Activated CD4-positive, alpha-beta T cell treated with anti-CD3 and anti-CD28 coated beads, Interleukin-2, amount 50 U/mL, for 48 hours (primary cell): Measurements from ENCODE around the gene GPBAR1.

ENCODE experiments used
- DNase-seq, 2 experiments: peaks; one replicate each; pipeline ENCODE4 v3.0.0-alpha.2; 2020

Gene GPBAR1, protein sequence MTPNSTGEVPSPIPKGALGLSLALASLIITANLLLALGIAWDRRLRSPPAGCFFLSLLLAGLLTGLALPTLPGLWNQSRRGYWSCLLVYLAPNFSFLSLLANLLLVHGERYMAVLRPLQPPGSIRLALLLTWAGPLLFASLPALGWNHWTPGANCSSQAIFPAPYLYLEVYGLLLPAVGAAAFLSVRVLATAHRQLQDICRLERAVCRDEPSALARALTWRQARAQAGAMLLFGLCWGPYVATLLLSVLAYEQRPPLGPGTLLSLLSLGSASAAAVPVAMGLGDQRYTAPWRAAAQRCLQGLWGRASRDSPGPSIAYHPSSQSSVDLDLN

GRCh38 chr2:218260742-218261422, at the start of gene GPBAR1:
Gene GPBAR1 (plus strand): TSS chr2:218261015. CDS start chr2:218262725, 1,710 bp downstream.
- no peak for DNase-seq

DNA sequence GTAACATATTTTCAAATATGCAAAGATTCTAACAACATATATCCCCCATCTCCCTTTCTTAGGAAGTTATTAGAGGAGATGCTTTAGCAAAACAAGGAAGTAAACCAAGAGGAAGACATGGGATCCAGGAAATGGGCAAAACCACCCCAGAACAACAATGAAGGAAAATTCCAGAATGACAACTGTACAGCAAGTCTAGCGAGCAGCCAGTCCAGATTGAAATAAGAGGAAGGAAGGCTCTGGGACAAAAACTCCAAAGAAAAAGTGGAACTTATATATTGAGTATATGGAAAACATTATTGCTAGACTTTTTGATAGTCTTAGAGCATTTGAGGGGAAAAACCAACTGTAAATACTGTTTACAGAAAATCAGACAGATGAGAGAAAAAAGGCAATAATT, 46.7 kb upstream of the GPBAR1 start:
- no peak for DNase-seq

DNA sequence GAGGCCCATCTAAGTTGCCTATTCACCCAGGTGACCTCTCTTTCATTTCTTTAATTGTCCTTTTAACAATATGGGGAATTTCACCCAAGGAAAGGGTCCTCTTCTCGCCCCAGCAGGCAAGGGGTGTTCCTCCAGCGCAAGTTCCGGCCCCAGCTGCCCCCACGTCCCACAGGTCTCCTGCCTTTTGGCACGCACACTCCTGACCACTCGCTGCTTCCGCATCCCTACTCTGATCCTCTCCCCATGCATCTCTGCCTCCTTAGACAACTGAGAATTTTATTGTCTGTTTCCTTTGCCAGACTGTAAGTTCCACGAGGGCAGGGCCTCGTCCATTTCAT, 44.5 kb upstream of the GPBAR1 start:
- no peak for DNase-seq

DNA sequence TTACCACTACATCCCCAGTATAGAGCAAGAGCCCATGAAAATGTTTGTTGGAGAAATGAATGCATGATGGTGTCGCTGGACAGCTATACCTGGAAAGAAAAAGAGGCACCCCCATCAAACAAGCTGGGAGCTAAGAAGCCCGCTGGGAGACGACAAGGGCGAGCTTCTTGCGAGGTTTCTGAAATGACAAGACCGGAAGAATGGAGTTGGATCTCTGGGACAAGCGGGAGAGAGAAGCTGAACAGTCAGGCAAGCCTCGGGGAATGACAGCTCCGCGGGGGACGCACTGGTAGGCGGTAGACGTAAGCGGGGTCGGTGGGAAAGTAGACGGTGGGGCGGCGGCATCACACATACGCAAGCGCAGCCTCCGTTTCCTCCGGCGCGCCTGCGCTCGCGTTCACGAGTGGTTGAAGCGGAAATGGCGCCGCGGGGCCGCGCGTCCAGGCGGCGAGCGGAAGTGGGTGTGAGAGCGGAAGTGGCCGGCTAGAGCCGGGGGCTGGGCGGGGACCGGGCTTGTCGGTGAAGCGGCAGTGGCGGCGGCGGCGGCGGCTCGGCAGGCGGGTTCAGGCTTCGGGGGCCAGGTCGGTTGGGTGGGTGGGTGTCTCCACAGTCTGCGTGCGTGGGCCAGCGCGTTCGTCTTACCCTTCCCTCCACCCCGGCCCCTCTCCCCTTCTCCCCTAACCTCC, 44.0 kb upstream of the GPBAR1 start, which contains the start of gene ARPC2:
Gene ARPC2, plus strand, starts transcription at position 516 of the 686 bp plus-strand sequence. CDS start 282 bp downstream, outside the sequence.
- peak; percentile 94 to 96 for DNase-seq

DNA sequence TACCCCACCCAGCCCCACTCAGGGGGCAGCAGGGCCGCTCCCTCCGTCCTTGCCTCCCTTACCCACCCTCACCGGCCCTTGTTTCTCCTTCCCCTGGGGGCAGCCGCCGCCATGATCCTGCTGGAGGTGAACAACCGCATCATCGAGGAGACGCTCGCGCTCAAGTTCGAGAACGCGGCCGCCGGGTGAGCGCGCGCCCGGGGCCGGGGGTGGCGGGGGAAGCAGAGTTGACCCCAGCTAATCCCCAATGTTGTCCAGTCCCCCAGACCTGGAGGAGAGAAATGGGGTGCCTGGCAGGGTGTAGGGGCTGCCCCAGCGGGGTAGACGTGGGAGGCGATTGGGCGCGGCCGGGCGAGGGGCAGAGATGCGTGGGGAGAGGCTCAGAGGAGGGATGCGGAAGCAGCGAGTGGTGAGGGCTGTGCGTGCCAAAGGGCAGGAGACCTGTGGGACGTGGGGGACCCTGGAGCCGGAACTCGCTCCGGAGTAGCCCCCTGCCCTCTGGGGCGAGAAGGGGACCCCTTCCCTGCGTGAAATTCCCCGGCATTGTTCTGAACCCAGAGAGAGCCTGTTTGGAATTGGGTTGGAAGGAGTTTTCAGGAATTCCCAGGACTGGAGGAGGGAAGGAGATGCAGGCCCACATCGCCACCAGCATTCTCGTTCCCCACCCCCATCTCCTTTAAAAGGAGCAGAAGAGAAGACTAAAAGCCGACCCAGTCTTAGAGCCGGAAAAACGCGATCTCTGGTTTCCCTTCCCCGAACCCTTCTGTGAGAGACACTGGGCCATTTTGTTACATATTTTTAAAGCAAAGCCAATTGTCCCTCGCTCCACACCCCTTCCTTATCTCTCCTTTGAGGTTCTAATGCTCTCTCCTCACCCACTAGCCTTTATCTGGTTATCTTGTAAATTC, 43.2 kb upstream of the GPBAR1 start:
- peak; percentile 78 to 83 for DNase-seq

DNA sequence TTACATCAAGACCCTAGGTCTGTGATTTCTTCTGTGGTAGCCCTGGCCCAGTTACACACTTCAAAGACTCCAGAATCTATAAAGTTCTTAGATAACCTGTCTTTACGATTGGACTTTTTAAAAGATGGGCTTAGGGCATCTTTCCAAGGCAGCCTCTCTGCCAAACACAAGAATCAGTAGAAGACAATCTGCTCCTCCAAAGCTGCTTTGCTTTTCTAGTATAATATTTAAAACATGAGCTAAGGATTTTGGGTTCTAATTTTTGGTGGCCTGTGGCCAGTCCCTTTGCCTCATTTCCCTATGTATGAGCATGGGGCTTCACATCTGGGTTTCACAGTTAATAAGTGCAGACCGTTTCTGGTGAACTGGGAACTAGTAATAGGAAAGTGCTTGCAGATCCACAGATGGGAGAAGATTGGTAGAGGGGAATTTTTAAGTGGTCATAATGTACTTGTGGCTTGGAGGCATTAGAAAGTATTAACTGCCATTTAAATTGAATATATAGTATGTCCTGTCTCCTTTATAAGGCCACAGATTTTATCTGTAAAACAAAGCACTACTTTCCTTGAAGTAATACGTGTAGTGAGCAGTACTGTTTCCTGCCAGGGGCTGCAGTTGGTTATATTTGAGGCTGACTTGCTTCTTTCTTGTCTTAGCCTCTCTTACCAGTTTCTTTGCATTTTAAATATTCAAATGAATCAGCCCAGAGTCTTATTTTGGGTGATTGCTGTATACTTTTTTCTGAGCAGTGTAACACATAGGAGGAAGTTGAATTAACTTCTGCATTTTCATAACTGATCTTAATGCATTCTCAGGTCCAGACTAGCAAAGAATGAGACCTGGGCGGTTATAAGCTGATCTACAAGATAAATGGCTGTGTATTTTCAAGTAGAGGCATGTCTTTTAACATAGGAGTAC, 42.3 kb upstream of the GPBAR1 start:
- DNase-seq = peak in 1 of 2 experiments; percentile 35

DNA sequence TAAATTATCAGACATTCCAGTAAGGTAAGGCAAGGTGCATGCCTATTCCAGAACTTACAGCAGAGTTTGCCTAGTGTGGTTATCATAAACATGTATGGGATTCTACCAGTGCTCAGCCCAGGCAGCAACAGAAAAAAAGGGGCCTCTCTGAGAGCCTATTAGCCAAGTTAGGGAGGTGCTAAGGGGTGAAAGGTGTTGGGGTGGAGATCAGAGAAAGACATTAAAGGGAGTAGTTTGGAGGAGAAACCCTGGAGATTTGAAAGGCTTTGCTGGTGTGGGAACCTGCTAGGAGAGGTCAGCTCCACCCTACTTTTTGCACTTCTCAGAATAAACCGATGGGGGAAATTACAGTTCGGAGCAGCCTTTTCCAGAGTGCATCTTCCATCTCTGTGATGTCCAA, 40.9 kb upstream of the GPBAR1 start:
- DNase-seq = no peak

- no peak for DNase-seq
Measured at GRCh38 chr2:218221000-218221399, 39.8 kb upstream of the GPBAR1 start.

GRCh38 chr2:218223046-218223445, 37.8 kb upstream of the GPBAR1 start:
- DNase-seq = peak in 1 of 2 experiments; percentile 31

DNA sequence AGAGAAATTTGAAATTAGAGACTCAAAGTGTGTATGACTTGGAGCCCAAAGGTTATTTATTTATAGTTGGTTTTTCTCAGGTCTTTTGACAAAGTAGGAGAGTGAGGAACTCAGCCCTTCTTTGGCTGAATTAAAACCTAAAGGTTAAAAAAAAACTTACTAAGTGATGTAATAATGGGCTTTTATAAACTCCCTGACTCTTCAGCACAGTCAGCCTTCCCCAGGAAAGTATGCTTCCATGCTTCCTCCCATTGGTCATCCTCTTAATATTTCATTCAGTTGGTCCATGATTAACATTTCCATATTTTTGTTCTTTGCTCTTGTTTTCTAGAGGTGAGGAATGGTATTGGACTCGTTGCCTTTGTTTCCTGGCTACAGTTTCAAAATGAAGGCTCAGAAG, 36.6 kb upstream of the GPBAR1 start:
- DNase-seq = no peak

- DNase-seq = no peak
Measured at GRCh38 chr2:218226903-218227302, 33.9 kb upstream of the GPBAR1 start.

DNA sequence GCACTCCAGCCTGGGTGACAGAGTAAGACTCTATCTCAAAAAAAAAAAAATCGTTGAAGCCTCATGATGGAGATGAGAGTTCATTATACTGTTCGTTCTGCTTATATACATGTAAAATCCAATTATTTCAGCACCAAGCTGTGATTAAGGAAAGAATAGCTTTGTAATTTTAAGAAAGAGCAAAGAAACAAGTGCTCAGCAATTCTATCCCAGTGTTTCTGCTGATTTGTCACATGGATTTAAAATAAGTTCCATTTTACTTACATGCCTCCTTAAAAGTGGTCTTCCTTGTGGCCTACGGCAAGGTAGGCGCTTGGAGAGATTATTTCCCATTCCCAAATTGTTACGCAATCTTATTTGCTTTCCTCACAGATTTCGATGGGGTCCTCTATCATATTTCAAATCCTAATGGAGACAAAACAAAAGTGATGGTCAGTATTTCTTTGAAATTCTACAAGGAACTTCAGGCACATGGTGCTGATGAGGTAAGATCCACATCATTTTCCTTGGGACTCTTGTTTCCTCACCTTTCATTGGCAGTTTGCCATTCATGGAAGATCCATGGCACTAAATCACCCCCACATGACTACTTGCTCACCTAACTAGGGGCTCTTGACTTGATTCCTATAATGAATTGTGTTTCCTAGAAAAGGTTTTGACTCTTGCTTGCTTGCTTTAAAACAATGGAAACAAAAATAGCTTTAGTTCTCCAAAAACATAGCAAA, 32.3 kb upstream of the GPBAR1 start:
- no peak for DNase-seq

GRCh38 chr2:218229239-218229638, 31.6 kb upstream of the GPBAR1 start:
- peak in 1 of 2 experiments; percentile 39 for DNase-seq

DNA sequence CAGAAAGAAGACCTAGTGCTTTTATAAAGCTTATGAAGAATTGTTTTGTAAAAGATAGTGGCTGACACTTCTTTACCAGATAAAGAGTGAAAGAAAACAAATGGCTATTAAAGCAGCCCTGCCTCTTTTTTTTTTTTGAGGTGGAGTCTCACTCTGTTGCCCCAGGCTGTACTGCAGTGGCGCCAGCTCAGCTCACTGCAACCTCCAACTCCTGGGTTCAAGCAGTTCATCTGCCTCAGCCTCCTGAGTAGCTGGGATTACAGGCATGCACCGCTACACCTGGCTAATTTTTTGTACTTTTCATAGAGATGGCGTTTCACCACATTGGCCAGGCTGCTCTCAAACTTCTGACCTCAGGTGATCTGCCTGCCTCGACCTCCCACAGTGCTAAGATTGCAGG, 31.0 kb upstream of the GPBAR1 start:
- no peak for DNase-seq

DNA sequence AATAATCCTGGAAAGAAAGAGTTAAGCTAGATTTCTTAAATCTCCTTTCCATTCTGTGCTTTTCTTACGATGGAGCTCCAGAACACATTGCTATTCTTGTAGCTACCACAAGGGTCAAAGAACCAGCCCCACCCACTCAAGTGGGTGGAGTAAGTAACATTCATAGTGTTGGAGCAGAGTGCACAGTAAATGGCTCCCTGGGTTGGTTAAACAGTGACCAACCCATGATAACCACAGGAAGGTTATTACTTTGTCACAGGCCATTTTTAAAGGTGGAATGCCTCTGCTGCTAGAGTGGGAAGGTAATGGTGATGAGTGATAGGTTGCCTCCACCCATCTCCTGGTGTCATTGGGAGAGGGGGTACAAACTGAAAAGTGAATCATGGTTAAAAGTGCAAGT, 29.9 kb upstream of the GPBAR1 start:
- peak in 1 of 2 experiments; percentile 37 for DNase-seq

DNA sequence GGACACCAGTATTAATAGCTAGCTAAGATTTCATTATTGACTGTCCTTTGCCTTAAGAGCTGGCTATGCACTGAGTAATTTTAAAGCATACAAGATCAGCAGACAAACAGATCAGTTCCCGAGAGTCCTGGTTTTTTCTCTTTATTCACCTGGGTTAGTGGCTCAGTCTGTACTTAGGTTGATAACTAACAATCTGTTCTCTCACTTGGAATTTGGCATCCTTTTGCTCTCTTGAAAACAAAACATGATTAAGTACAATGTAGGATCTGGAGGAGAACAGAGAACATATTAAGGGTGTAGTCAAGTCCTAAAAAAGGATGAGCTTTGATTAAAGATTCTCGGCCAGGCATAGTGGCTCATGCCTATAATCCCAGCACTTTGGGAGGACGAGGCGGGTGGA, 27.3 kb upstream of the GPBAR1 start:
- DNase-seq = no peak

DNA sequence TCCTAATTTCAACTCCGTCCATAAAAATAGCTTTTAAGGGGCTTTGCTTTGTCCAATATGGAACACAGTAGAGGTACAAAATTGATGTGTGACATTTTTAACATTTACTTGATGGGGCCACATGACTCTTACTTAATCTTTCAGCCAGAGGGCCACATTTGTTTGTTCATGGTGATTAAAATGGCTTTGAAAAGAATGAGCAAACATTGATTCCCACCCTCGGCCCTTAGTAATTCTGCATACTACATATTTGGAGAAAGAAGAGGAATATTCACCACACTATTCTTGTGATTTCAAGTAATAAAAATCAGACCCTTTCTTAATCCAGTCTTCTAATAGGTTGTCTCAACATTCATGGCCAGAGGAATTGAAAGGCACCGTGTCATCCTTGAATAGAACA, 26.3 kb upstream of the GPBAR1 start:
- DNase-seq = no peak

- DNase-seq = no peak
Measured at GRCh38 chr2:218235017-218235416, 25.8 kb upstream of the GPBAR1 start.

DNA sequence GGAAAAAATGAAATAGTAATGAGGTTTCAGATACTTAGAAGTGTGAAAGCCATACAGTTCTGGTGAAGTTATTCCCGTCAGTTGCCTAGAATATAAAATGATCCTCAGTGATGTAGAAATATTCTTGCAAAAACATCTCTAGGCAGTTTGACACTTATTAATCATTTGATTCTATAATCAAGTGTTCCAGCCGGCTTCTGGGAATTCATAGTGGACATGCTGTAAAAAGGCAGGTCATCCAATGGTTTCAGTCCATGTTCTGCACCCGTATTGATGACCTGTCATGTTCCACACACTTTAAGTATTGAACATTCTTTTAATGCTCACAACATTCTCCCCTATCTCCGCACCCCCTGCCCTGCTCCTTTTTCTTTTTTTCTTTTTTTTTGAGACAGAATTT, 24.0 kb upstream of the GPBAR1 start:
- no peak for DNase-seq

DNA sequence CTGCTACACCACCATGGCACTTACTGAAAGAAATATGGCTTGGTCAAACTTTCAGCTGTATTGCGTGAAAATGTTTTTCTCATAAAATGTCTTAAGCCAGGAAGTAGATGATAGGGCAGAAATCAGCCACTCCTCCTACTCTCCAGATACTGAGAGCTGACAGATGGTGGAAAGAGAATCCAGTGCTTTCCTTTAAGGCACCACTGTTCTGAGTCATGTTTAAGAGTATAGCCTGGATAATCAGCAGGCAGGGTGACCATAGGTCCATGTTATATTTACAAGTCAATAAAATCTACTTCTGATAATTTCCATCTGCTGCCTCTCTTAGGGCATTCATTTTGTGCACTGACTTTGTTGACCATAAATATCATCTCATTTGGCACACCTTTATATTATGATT, 21.9 kb upstream of the GPBAR1 start:
- no peak for DNase-seq

- no peak for DNase-seq
Measured at GRCh38 chr2:218244204-218244603, 16.6 kb upstream of the GPBAR1 start.
